GM19455 (cell line): ENCODE measurements around the gene IL18R1.
"Not testable (repeated sequence)": the region's sequence is repeated elsewhere in the genome, so short reads cannot be mapped to it uniquely, and the experiment has no call there.

Experiments used
- ATAC-seq: cut with Tn5 transposase; IDR thresholded peaks from one replicate; pipeline ENCODE4 v1.9.1; 2021; ENCODE audit not compliant: unreplicated experiment

Gene IL18R1

GRCh38 chr2:102355526-102356380, at the start of gene IL18R1:
TSS of gene IL18R1 (plus strand) at chr2:102355796. CDS start at chr2:102362661, 6,865 bp downstream.
- peak; percentile 92 for ATAC-seq

- no peak for ATAC-seq
Observed at GRCh38 chr2:102306125-102306524, 49.5 kb upstream of the IL18R1 start.

- no peak for ATAC-seq
Observed at GRCh38 chr2:102310964-102311640, 44.5 kb upstream of the IL18R1 start, which contains the start of gene IL1RL1. TSS of gene IL1RL1 (plus strand) at chr2:102311563. CDS start at chr2:102338265, 26,702 bp downstream.

- ATAC-seq: no peak
Observed at GRCh38 chr2:102313025-102313424, 42.6 kb upstream of the IL18R1 start.

- ATAC-seq: no peak
Observed at GRCh38 chr2:102313471-102313870, 42.1 kb upstream of the IL18R1 start.

- no peak for ATAC-seq
Observed at GRCh38 chr2:102313950-102314349, 41.6 kb upstream of the IL18R1 start.

- no peak for ATAC-seq
Observed at GRCh38 chr2:102315921-102316320, 39.7 kb upstream of the IL18R1 start.

GRCh38 chr2:102317715-102318114, 37.9 kb upstream of the IL18R1 start:
- ATAC-seq: no peak

- no peak for ATAC-seq
Observed at GRCh38 chr2:102318437-102318836, 37.2 kb upstream of the IL18R1 start.

- no peak for ATAC-seq
Observed at GRCh38 chr2:102321941-102322719, 33.5 kb upstream of the IL18R1 start.

GRCh38 chr2:102324914-102325313, 30.7 kb upstream of the IL18R1 start:
- not testable (repeated sequence) for ATAC-seq

- no peak for ATAC-seq
Observed at GRCh38 chr2:102331311-102331980, 24.1 kb upstream of the IL18R1 start.

GRCh38 chr2:102334486-102334885, 21.1 kb upstream of the IL18R1 start:
- ATAC-seq: no peak

- ATAC-seq: no peak
Observed at GRCh38 chr2:102335871-102336366, 19.7 kb upstream of the IL18R1 start.

GRCh38 chr2:102336502-102336945, 19.1 kb upstream of the IL18R1 start:
- no peak for ATAC-seq

- ATAC-seq: no peak
Observed at GRCh38 chr2:102337012-102337411, 18.6 kb upstream of the IL18R1 start.

- no peak for ATAC-seq
Observed at GRCh38 chr2:102337481-102338386, 17.9 kb upstream of the IL18R1 start.

- no peak for ATAC-seq
Observed at GRCh38 chr2:102340778-102341177, 14.8 kb upstream of the IL18R1 start.

- no peak for ATAC-seq
Observed at GRCh38 chr2:102342888-102343287, 12.7 kb upstream of the IL18R1 start.
